ENCODE data around the gene LILRA2. TPM values are rescaled to one million over a fixed set of nuclear protein-coding genes. Genes with fewer than 3 reads are reported as not detected.

LILRA2 gene
- total RNA-seq, 1 experiment from 2014 or later: not detected

- no peak overlapping the region for H3K4ac ChIP-seq (ENCODE audit: low read depth, low read length)
- H3K23ac ChIP-seq (ENCODE audit: insufficient read length, low read depth, low read length): no peak overlapping the region
- whole genome bisulfite sequencing (ENCODE audit: extremely low coverage, insufficient read length, low lambda C conversion rate): 100% methylated on average over 2 of the region's 22 CpGs
- no peaks in the 10 kb centered on the region for H3K23me2 ChIP-seq (ENCODE audit: insufficient read length, low read depth, low read length, poor library complexity, severe bottlenecking)
- H3K14ac ChIP-seq (ENCODE audit: insufficient read depth, low read length): no peak overlapping the region
- H4K20me1 ChIP-seq (ENCODE audit: control insufficient read depth, insufficient read depth, insufficient read length): no peaks in the 10 kb centered on the region
- no peak overlapping the region for H4K8ac ChIP-seq (replicated peaks; ENCODE audit: insufficient read length, low read depth, low read length)
- Mint-ChIP-seq H3K27me3 (ENCODE audit: low read depth) (peaks cover 2% of the 10 kb centered on the region; the same call in 1 of the 2 replicates), H3K9me3 (peaks cover 83 to 89% of the 10 kb centered on the region in 2 experiments), H3K27ac (no peak overlapping the region), H3K36me3 (ENCODE audit: insufficient read depth in 1 of 3, low read depth in 3 of 3) (peaks cover 11 to 26% (median 18%) of the 10 kb centered on the region in 3 experiments), H3K4me3 (no peak overlapping the region; a peak in 1 of 5 replicates), H3K4me1 (no peaks in the 10 kb centered on the region)
- no peak overlapping the region for H2BK15ac ChIP-seq (ENCODE audit: low read depth, low read length)
- no peak overlapping the region for H3K27ac ChIP-seq (ENCODE audit: insufficient read length, low read depth, low read length)
- H3K4me2 ChIP-seq (ENCODE audit: insufficient read depth, insufficient read length, low read length): no peak overlapping the region
- H3K9me3 ChIP-seq (ENCODE audit: control insufficient read depth, low read depth, low read length): peaks cover 77% of the 10 kb centered on the region
- no peak overlapping the region for H2BK12ac ChIP-seq (ENCODE audit: insufficient read length, low read depth, low read length)
- H2AK5ac ChIP-seq (ENCODE audit: insufficient read length, low read length): no peak overlapping the region
- no peak overlapping the region for H2BK5ac ChIP-seq (ENCODE audit: insufficient read length, low read length)
- no peak overlapping the region for H3K9ac ChIP-seq (ENCODE audit: extremely low read depth, insufficient read length, low read length)
- no peaks in the 10 kb centered on the region for H3K27me3 ChIP-seq (ENCODE audit: insufficient read depth, low read length)
- H3K79me2 ChIP-seq (ENCODE audit: insufficient read depth, low read length): no peaks in the 10 kb centered on the region
- H4K91ac ChIP-seq (ENCODE audit: insufficient read length, low read depth, low read length): no peak overlapping the region
- H3K4me1 ChIP-seq (ENCODE audit: insufficient read depth, low read length): no peaks in the 10 kb centered on the region
- H3K79me1 ChIP-seq (ENCODE audit: insufficient read depth, low read depth, low read length, poor library complexity, severe bottlenecking): no peaks in the 10 kb centered on the region
- no peak overlapping the region for H2AFZ ChIP-seq (ENCODE audit: low read length)
- H3T11ph ChIP-seq (ENCODE audit: low read length): no peak overlapping the region
- H2BK120ac ChIP-seq (ENCODE audit: low read depth, low read length, poor library complexity, severe bottlenecking): no peak overlapping the region
- no peak overlapping the region for H3K18ac ChIP-seq (ENCODE audit: insufficient read length, low read depth, low read length)
- no peak for TF ChIP-seq CTCF (conservative IDR thresholded peaks at IDR 0.05)
- no peak overlapping the region for H2BK20ac ChIP-seq (ENCODE audit: low read depth, low read length, poor library complexity, severe bottlenecking)
- no peak overlapping the region for H4K5ac ChIP-seq (ENCODE audit: insufficient read length, low read depth, low read length)
- DNase-seq: no peak
- no peak overlapping the region for H3K56ac ChIP-seq (ENCODE audit: insufficient read length, low read depth, low read length)
Measured at GRCh38 chr19:54551950-54552912, 21.4 kb upstream of the LILRA2 start.
